T follicular helper cell (primary cell): ENCODE results near the gene ACSM4.

Source experiments
- DNase-seq: peaks from one replicate; pipeline ENCODE4 v3.0.0-alpha.2; 2020; ENCODE audit warnings: low read depth

The ACSM4 gene

GRCh38 chr12:7339675-7340074 lies 35.8 kb downstream of the ACSM4 start:
- DNase-seq, result no peak

GRCh38 chr12:7344833-7345606 lies 41.1 kb downstream of the ACSM4 start:
- DNase-seq, result no peak

GRCh38 chr12:7346551-7347225 lies 42.8 kb downstream of the ACSM4 start:
- no peak for DNase-seq

GRCh38 chr12:7349418-7349817 lies 45.5 kb downstream of the ACSM4 start:
- DNase-seq, result no peak

- DNase-seq, result no peak
Measured at GRCh38 chr12:7351177-7351576, 47.3 kb downstream of the ACSM4 start.

GRCh38 chr12:7352661-7353060 lies 48.8 kb downstream of the ACSM4 start:
- no peak for DNase-seq

- no peak for DNase-seq
Measured at GRCh38 chr12:7354529-7354928, 50.7 kb downstream of the ACSM4 start.

- no peak for DNase-seq
Measured at GRCh38 chr12:7361265-7361664, 57.4 kb downstream of the ACSM4 start.

- DNase-seq, result no peak
Measured at GRCh38 chr12:7362734-7363133, 58.9 kb downstream of the ACSM4 start.

- no peak for DNase-seq
Measured at GRCh38 chr12:7369274-7369729, 65.4 kb downstream of the ACSM4 start.

GRCh38 chr12:7373226-7373625 lies 69.4 kb downstream of the ACSM4 start:
- no peak for DNase-seq

GRCh38 chr12:7374423-7375144 lies 70.7 kb downstream of the ACSM4 start:
- DNase-seq, result no peak

- DNase-seq, result no peak
Measured at GRCh38 chr12:7375145-7375543, 71.3 kb downstream of the ACSM4 start.

GRCh38 chr12:7376196-7376595 lies 72.3 kb downstream of the ACSM4 start:
- DNase-seq, result no peak
